HG03439 (cell line): ENCODE results near the gene CMIP.
"Not testable (repeated sequence)": the region's sequence is repeated elsewhere in the genome, so short reads cannot be mapped to it uniquely, and the experiment has no call there.

Source experiments
- ATAC-seq: cut with Tn5 transposase; IDR thresholded peaks from one replicate; pipeline ENCODE4 v1.9.1; 2021; ENCODE audit warnings: mild to moderate bottlenecking, moderate library complexity; ENCODE audit not compliant: unreplicated experiment

Gene CMIP

DNA sequence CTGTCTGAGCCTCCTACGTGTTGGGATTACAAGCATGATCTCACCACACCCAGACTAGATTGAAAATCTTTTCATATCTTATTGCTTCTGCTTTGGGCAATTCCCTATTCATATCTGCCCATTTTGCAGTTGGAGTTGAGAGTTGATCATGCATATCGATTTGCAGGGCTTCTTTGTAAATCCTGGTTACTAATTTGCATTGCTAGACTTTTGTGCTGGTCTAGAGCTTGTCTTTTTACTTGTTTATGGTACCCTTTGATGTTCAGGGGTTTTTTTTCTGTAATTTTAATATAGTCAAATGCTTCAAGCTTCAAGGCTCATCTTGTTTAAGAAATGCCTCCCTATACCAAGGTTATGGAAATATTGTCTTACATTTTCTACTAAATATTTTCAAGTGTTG, 23.5 kb upstream of the CMIP start:
- no peak for ATAC-seq

DNA sequence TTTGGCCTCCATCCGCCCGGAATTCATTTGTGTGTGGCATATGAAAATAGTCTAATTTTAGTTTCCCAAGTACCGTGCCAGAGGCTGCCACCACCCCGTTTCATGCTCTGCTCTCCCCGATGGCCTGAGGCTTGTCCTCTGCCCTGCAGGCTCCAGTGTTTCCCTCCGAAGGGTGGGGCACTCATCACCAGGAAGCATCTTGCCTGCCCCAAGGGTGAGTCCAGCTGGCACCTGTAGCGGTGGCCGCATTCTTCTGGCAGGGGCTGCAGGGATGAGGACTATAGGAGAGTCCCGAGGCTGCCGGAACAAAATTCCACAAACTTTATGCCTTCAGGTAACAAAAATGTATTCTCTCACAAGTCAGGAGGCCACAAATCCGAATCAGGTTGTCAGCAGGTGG, 23.1 kb upstream of the CMIP start:
- no peak for ATAC-seq

DNA sequence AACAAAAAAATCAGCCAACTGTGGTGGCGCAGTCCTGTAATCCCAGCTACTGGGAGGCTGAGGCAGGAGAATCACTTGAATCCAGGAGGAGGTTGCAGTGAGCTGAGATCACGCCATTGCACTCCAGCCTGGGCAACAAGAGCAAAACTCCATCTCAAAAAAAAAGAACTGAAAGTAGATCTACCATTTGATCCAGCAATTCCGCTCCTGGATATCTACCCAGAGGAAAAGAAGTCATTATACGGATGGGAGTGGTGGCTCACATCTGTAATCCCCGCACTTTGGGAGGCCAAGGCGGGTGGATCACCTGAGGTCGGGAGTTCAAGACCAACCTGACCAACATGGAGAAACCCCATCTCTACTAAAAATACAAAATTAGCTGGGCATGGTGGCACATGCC, 22.5 kb upstream of the CMIP start:
- ATAC-seq = not testable (repeated sequence)

DNA sequence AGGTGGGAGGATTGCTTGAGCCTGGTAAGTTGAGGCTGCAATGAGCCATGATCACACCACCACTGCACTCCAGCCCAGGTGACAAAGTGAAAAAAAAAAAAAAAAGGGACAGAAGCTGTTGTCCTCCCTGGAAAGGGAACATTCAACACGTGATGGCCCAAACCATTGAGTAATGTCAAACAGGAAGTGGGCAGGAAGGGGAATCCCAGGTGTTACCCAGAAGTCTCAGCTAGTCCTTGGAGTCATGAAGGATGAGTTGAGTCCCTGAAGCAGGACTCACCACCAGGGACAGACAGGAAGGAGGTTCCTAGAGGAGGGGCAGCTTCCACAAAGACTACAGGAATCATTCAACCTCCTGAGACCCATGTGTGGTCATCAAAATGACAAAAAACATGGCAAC, 19.8 kb upstream of the CMIP start:
- no peak for ATAC-seq

DNA sequence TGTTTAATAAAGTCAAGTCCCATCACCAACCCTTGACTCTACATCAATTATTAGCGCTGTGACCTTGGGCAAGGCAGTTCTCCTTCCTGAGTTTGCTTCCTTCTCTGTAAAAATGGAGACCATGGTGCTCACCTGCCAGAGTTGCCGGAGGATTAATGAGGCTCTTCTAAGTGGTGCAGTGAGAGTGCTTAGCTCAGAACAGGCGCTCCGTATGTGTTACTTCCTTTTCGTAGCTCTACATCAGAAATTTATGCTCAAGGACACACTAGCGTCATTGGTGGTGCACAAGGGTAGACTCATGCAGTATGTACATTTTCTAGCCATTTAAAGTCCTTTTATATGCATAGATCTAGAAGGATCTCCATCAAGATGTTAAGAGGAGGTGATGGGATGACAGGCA, 17.4 kb upstream of the CMIP start:
- no peak for ATAC-seq

DNA sequence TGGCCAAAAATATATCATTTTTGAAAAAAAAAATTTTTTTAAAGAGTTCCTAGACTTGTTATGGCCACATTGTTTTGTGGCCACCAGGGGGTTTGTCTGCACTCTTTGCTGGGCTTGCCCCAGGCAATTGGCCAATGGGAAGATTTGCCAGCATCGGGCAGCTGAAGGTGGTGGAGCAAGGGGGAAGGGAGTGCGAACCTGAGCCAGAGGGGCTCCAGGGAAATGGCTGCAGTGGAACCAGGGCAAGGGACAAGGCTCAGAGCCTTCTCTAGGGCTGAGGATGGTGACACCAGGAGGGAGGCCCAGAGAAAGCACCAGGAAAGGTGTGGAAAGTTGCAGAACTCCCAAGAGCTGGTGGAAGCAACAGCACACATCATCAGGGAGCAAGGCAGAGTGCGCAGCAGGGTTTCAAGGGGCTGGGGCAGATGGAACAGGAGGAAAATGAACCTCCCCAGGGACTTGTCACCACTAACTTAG, 15.5 kb upstream of the CMIP start:
- no peak for ATAC-seq

DNA sequence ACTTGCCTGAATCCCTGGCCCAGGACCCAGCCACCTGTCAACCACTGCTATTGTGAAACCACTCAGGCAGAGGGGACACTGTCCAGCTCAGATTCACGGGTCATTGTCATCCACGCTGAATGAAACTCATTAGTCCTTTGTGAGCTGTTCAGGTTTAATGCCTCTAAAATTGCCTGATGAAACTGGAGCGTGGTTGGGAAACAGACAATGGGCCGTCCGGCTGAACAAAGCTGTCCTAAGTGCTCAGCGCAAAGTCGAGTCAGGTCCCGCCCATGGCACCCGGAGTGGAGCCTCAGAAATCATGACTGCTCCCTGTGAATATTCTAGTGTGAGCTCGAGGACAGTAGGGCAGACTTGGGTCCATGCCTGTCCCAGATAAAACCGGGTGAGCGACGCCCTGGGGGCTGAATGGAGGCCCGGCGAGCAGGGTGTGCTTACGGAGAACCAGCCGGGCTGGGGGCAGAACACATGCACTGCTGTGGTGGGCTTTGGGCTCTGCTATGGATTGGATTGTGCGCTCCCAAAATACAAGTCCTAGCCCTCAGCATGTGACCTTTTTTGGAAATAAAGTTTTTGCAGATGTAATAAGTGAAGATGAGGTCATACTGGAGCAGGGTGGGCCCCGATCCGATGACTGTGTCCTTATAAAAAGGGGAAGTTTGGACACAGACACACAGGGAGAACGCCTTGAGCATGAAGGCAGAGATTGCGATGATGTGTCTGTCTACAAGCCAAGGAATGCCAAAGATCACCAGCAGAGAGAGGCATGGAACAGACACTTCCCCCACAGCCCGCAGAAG, 12.9 kb upstream of the CMIP start:
- no peak for ATAC-seq

DNA sequence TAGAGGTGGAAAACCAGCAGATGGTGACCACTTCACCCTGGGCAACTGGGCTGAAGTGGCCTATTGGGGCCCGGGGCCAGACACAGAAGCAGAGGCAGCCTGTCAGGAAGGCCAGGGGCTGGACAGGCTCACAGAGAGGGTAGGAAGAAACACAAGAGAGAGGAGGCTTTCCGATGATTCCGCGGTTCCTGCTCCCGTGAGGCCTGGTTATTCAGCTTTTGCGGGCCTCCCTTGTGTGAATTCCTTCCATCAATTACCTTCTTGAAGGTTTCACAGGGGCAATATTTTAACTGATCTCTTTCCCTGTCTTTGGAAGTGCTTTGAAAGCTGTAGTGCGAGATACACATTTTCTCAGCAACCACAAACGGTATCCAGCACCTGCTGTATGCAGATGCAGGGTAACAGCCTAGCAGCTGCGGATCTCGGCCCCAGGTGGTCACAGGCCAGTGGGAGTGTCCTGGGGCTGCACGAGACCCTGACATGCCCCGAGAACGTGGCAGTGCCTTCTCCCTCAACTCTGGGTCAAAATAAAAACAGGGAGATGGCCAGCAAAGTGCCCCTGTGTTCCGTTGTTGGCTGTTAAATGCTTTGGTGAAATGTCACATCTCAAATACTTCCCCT, 11.6 kb upstream of the CMIP start:
- ATAC-seq = no peak

DNA sequence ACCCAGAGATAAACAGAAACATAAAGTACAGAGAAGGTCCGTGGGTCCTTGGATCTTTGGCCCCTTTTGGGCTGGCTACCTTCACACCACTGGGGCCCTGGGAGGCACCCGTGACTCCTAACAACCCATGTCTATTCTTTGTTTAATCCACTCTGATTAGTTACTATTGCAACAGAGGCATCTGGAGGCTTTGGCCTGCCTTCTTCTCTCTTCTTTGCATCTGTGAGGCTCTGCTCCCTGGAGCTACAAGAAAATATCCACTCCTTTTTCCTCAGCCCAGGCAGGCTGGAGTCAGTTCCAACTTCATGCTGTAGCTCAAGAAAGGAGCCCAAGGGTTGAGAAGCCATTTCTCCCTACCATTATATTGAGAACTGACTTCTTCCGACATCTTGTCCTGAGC, 9.5 kb upstream of the CMIP start:
- ATAC-seq = no peak

DNA sequence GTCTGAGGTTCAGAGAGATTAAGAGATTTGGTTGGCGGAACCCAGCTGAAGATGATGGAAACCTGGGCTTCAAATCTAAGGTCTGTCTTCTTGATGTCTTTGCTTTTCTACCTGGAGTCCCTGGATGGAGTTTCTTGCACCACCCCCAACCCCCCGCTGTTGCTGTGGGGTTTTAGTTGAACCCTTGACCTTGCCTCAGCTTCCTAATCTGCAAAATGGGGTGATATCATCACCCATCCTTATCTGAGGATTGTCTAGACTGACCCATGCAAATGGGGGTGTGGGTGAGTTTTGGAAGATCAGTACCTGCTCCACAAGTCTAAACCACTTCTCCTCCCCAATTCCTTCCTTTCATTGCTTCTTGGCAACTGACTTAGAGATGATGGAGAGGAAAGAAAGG, 9.0 kb upstream of the CMIP start:
- ATAC-seq = no peak

DNA sequence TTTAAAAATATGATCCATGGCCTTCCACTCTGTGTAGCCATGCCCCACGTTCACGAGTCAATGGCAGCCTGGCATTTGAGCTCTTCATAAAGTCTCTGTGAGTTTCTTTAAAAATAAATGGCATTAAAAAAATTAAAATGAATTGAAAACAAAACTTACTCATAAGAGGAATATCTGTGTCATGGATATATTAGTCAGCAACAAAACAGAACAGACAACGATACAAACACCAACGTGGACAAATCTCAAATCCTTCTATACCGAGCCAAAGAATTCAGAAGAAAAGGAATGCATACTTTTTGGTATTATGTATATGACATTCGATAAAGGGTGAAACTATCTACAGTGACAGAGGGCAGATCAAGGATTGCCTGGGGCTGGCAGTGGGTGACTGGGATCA, 8.2 kb upstream of the CMIP start:
- no peak for ATAC-seq

DNA sequence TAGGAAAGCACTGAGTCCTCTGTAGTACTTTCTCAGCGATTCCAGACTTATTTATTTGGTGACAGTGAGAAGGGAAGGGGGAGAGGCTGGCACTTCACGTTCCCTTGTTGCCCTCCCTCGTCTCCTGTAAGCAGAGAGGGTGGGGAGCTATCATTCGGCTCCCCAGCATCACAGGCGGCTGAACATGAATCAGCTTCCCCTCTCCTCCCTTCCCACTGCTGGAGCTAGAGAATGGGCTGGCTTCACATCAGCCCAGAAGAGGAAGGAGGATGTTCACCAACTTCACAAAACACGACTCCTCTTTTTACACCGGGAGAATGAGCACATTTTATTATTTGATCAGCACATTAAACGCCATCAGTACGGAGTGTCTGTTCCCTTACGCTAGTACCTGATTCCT, 6.7 kb upstream of the CMIP start:
- ATAC-seq = no peak

DNA sequence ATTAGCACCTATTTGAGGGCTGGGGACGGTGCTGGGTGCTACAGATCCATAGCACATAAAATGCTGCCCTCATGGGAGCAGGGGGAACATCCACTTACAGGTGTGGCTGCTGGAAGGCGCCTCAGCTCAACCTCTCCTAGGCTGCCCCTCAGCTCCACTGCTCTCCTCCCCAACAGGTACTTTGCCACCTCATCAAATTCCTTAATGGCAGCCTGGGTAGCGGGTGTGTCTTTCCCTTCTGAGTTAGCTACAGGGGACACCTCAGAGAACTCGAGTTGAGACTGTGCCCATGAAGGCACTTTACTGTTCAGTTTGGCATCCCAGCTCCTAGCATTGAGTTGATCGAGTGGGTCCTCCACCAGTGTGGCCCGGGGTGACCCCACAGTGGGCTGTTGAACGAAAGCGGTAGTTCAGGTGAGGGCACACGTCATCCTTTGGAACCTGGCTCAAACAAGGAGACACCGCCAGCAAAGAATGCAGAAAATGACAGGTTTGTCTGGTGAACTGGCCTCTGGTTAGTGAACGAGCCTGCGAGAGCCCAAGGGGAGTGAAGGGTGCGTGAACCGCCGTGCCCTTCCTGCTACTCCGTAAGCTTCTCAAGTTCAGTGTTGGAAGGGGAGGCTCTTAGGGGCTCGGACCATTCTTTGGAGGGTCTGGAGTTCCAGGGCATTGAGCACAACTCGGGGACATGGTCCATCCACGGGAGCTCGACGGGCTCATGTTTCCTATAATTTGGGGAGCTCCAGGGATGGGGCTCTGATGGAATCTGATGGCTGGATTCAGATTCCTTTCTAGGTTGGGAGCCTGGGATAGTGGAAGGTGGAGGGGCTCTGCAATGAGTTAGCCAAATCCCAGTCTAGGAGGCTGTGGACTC, 3.5 kb upstream of the CMIP start:
- no peak for ATAC-seq

DNA sequence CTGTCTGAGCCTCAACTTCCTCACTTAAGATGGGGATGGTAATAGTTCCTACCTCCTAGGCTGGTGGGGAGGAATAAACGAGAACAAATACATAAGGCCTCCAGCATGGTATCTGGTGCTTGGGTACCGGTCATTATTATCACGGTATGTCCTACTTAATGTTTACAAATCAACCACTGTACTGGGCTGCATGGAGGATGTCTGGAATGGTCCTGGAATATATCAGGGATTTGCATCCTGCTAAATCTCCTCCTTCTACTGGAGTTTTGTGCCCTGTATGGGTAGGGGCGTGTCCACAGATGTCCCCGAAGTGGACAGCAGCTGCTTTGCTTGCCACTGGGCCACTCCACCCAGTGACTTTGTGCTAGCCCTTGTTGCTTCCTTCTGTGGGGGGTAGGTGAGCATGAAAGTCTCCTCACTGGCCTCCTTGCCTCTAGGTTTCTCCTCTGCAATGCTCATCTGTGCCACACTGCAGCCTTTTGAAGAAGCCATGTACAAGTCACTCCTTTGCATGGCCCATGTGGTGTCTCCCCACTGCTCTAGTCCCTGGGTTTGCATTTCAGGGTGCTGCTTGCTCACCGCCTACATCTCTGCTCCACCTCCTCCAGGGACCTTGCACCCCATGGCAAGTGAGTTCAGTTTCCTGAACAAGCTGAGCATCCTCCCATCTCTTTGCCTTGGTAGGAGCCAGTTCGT, 2.2 kb upstream of the CMIP start:
- no peak for ATAC-seq

DNA sequence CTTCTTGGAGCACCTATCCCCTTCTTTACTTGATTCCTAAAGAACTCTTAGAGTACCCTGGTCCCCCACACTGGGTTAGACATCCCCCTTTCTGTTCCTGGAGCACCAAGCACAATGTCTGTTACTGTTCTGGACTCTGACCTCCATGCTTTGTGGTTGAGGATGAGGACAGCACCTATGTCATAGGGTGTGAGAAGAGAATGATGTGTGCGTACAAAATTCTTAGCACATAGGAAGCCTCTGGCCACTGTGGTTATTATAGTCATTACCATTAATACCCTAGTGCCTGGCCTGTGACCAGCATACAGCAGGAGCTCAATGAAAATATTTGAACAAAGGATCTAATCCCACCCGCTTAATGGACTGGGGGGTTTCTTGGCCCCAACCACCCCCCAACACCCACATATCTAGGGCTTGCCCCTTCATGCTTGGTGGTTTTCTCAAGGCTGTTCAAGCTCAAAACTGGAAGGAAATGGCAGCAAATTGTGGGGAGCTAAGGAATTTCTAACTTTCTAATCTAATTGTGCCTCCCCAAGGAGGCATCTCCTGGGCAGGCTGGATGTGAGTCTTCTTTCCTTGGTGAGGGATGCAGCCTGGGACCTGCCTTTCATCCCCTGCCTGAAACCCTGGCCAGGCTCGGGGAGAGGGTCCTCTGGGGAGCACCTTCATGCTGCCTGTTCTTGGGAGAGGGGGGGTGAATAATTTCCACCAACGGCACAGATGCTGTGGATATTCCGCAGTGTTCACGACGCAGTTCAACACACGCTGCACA, 1.5 kb upstream of the CMIP start:
- ATAC-seq = no peak

DNA sequence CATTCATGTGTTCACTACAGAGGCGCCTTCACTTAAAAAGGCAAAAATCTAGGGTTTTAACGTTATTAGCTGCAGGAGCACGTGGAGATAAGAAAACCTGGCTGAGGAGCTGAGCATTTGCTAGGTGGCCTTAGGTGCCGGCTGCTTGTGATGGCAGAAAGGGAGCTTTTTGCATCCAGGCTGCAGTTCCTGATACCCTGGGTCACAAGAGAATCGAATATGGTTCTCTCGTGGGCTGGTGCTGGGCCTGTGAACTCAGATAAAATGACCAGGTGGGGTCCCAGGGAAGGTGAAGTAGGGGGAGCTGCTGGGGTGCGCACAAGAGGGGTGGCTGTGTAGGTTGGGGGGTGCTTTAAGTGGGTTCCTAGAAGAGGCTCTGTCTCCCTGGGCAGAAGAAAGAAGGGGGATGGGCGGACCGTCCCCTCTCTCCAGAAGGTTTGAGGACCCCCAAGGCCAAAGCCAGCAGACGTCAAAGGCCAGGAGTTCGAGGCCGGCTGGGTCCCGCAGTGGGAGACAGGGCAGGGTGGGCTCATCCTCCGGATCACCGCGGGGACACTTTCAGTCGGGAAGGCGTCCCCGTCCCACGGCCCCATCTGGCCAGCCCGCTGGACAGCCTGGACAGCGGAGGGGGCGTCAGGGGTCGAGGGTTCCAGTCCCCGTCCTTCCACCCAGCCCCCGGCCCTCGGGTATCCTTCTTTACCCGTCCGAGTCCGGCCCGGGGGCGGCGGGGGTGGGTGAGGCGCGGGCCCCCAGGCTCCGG, 740 bp upstream of the CMIP start:
- ATAC-seq = no peak

DNA sequence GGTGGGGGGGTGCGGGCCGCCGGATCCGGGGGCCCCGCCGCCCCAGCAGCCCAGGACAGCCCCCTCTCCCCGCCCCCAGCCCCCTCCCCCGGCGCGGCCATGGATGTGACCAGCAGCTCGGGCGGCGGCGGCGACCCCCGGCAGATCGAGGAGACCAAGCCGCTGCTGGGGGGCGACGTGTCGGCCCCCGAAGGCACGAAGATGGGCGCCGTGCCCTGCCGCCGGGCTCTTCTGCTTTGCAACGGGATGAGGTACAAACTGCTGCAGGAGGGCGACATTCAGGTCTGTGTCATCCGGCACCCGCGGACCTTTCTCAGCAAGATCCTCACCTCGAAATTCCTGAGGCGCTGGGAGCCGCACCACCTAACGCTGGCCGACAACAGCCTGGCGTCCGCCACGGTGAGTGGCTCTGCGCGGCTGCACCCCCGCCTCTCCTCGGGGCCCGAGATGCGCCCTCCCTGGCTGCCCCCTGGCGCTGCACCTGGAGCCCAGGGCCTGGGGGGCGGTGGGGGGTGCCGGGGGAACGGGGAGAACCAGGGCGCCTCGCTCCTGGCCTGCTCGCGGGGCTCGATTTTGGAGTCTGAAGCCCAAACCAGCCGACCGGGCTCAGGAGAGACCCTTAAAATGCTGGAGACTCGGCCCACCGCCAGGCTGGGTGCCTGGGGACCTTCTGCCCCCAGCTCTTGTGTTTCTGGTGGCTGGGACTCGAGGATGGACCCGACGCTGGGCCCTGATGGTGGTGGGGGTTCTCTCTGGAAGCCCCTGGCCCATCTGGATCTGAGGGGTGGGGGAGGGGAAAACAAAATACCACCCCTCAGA, 744 bp downstream of the CMIP start:
- no peak for ATAC-seq

DNA sequence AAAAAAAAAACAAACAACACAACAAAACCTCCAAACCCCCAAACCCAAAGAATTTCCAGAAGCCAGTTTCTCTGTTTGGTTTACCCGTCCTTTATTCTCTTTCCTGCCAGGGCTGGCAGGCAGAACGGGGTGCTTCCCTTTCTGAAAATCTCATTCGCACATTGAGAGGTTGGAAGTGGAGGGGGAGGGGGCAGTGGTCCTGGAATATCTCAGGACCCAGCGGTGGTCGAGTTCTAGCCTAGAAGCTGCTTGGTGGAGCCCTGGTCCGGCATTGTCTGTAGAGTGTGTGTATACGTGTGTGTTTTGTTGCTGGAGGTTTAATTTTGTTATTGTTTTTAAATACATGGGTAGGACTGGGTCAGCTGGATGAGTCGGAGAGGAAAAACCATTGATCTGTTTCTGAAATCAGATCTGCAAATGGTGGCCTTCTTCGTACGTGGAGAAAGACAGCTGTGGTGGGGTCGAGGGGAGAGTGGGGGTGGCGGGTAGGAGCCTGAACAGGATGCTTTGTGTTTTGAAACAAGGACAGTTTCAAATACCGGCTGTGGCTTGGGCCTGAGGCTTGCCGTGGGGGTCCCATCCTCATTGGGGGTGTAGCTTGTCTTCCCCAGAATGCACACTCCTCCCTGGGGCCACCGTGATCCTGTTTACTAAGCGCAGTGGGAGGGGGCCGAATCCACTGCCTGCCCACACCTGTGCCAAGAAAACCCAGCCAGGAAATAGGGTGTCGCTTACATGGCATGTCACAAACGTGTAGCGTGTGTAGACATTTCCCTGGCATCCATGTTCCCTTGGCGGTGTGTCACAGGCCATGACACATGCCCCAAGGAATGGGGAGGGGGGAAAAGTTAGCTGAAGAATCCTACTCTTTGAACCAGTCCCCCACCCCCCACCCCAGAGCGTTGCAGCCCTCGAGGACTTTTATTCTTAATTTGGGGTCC, 1.6 kb downstream of the CMIP start:
- ATAC-seq = no peak
